Upper lobe of left lung (tissue), 6 donors: ENCODE results near the gene TNFRSF21. TPM values are rescaled to one million over a fixed set of nuclear protein-coding genes. Genes with fewer than 3 reads are reported as not detected.
A peak's percentile ranks its signal among the peaks of the same experiment; 100 is the strongest.

ENCODE experiments used
- ATAC-seq, 2 donors: fragments of 200-7000 bp; cut with Tn5 transposase; one replicate each; pipeline ENCODE4 v1.9.1; 2022; ENCODE audit warnings: mild to moderate bottlenecking in 2 of 2, moderate library complexity in 2 of 2; ENCODE audit not compliant: low FRiP score in 2 of 2
- DNase-seq, 2 donors: peaks; one replicate each; pipeline ENCODE4 v3.0.0-alpha.2; 2019 to 2020
- H3K27ac ChIP-seq, 4 donors: fragments of 200-600 bp; sonication (generic); one replicate each; pipeline ENCODE4 v1.5.1; 2016 to 2019
- H3K27me3 ChIP-seq, 4 donors: fragments of 200-600 bp; sonication (generic); one replicate each; pipeline ENCODE4 v1.5.1; 2017 to 2019
- H3K36me3 ChIP-seq, 4 donors: fragments of 200-600 bp; sonication (generic); one replicate each; pipeline ENCODE4 v1.5.1; 2016 to 2019
- H3K4me1 ChIP-seq, 4 donors: fragments of 200-600 bp; sonication (generic); one replicate each; pipeline ENCODE4 v1.5.1; 2018 to 2019
- H3K4me3 ChIP-seq, 4 donors: fragments of 200-600 bp; sonication (generic); one replicate each; pipeline ENCODE4 v1.5.1; 2017 to 2019; ENCODE audit warnings: mild to moderate bottlenecking in 2 of 4, moderate library complexity in 1 of 4
- H3K9me3 ChIP-seq, 4 donors: fragments of 200-600 bp; sonication (generic); one replicate each; pipeline ENCODE4 v1.5.1; 2018 to 2019
- CTCF ChIP-seq, 6 experiments: fragments of 450-650 bp in 4 of 6; fragments of 200-600 bp in 2 of 6; sonication (generic) in 2 of 6; IDR thresholded peaks; one replicate each; pipeline ENCODE4 v1.5.1; 2016 to 2019; ENCODE audit warnings: antibody characterized with exemption in 6 of 6
- EP300 ChIP-seq, 4 donors: sonication (generic); formaldehyde crosslinking; IDR thresholded peaks; one replicate each; pipeline ENCODE4 v1.5.1; 2017; ENCODE audit warnings: antibody characterized with exemption in 4 of 4, control low read depth in 2 of 4
- POLR2A ChIP-seq, 4 donors: fragments of 450-650 bp; IDR thresholded peaks; one replicate each; pipeline ENCODE4 v1.5.1; 2016 to 2017; ENCODE audit warnings: antibody characterized with exemption in 4 of 4, mild to moderate bottlenecking in 2 of 4
- POLR2AphosphoS5 ChIP-seq, 2 donors: sonication (generic); formaldehyde crosslinking; IDR thresholded peaks; one replicate each; pipeline ENCODE4 v1.5.1; 2017; ENCODE audit warnings: antibody characterized with exemption in 2 of 2
- WGBS, 2 donors: methylation state at CpG; one replicate each; pipeline ENCODE4 v1.1.5; 2017 to 2018; 5-methylcytosine and 5-hydroxymethylcytosine counted together
- total RNA-seq, 6 donors: library from RNA; depleted of rRNA in 4 of 6; stranded (reverse); fragments of >200 nt in 4 of 6; gene quantifications; one replicate each; pipeline versions ENCODE4 v1.1.0 to v1.2.1, GENCODE V29; 2016 to 2021
- donor health status: DM: no; HTN: no; CAD: no; lungs with moderate emphysema.
- donor health status: DM: no; HTN: yes; CAD: no; lungs with severe emphysema.

Gene TNFRSF21
- total RNA-seq, 6 donors from 2014 or later = 11.7 to 56.1 (median 20.6) TPM

- 68 to 72% methylated on average over 5 of the region's 5 CpGs for WGBS, 2 donors
- Histone ChIP-seq H3K4me1 (no peaks in the 10 kb centered on the region), H3K27ac (no peak overlapping the region), H3K4me3 (no peak overlapping the region), H3K36me3 (no peaks in the 10 kb centered on the region), H3K27me3 (no peaks in the 10 kb centered on the region), H3K9me3 (no peaks in the 10 kb centered on the region)
- DNase-seq = no peak
- ATAC-seq = no peak
- no peak for TF ChIP-seq CTCF (IDR thresholded peaks at IDR 0.05)
- no peak for TF ChIP-seq POLR2A (IDR thresholded peaks at IDR 0.05)
- no peak for TF ChIP-seq EP300 (IDR thresholded peaks at IDR 0.05)
- TF ChIP-seq POLR2AphosphoS5 (IDR thresholded peaks at IDR 0.05) = no peak
Observed at GRCh38 chr6:47196113-47196512, 113.6 kb downstream of the TNFRSF21 start.

- ATAC-seq (no peak), DNase-seq (no peak)
- Histone ChIP-seq H3K9me3 (no peaks in the 10 kb centered on the region), H3K27ac (no peak overlapping the region), H3K4me3 (no peak overlapping the region), H3K27me3 (no peaks in the 10 kb centered on the region), H3K36me3 (no peaks in the 10 kb centered on the region), H3K4me1 (no peaks in the 10 kb centered on the region)
- TF ChIP-seq POLR2AphosphoS5 (IDR thresholded peaks at IDR 0.05) = no peak
- no peak for TF ChIP-seq EP300 (IDR thresholded peaks at IDR 0.05)
- no peak for TF ChIP-seq CTCF (IDR thresholded peaks at IDR 0.05)
- TF ChIP-seq POLR2A (IDR thresholded peaks at IDR 0.05) = no peak
- 65 to 68% methylated on average over 4 of the region's 4 CpGs for WGBS, 2 donors
Observed at GRCh38 chr6:47195011-47195650, 114.6 kb downstream of the TNFRSF21 start.

GRCh38 chr6:47188588-47189021 is 121.1 kb downstream of the TNFRSF21 start:
- no peaks in the 10 kb centered on the region for H3K36me3 ChIP-seq
- DNase-seq = no peak
- no peaks in the 10 kb centered on the region for H3K9me3 ChIP-seq
- ATAC-seq = peak; percentile 44 to 72
- no peak overlapping the region for H3K4me3 ChIP-seq
- WGBS, 2 donors = 83 to 88% methylated on average over 1 of the region's 1 CpG
- no peaks in the 10 kb centered on the region for H3K27me3 ChIP-seq
- no peak overlapping the region for H3K27ac ChIP-seq
- TF ChIP-seq CTCF (IDR thresholded peaks at IDR 0.05) (no peak), EP300 (IDR thresholded peaks at IDR 0.05) (no peak), POLR2AphosphoS5 (IDR thresholded peaks at IDR 0.05) (peak in 1 of 2 donors; percentile 30), POLR2A (IDR thresholded peaks at IDR 0.05) (no peak)
- H3K4me1 ChIP-seq = no peaks in the 10 kb centered on the region

GRCh38 chr6:47187893-47188587 is 121.7 kb downstream of the TNFRSF21 start:
- Histone ChIP-seq H3K27ac (no peak overlapping the region), H3K4me1 (no peaks in the 10 kb centered on the region), H3K4me3 (no peak overlapping the region), H3K36me3 (no peaks in the 10 kb centered on the region), H3K9me3 (no peaks in the 10 kb centered on the region), H3K27me3 (no peaks in the 10 kb centered on the region)
- DNase-seq (no peak), ATAC-seq (no peak)
- WGBS, 2 donors = 94% methylated on average over 5 of the region's 5 CpGs
- no peak for TF ChIP-seq POLR2A (IDR thresholded peaks at IDR 0.05)

GRCh38 chr6:47187113-47187512 is 122.6 kb downstream of the TNFRSF21 start:
- WGBS, 2 donors = 96% methylated on average over 1 of the region's 1 CpG
- DNase-seq (no peak), ATAC-seq (no peak)
- Histone ChIP-seq H3K27ac (no peak overlapping the region), H3K36me3 (no peaks in the 10 kb centered on the region), H3K9me3 (no peaks in the 10 kb centered on the region), H3K4me3 (no peak overlapping the region), H3K4me1 (no peaks in the 10 kb centered on the region), H3K27me3 (no peaks in the 10 kb centered on the region)
- TF ChIP-seq POLR2AphosphoS5 (IDR thresholded peaks at IDR 0.05) (no peak), POLR2A (IDR thresholded peaks at IDR 0.05) (no peak), CTCF (IDR thresholded peaks at IDR 0.05) (no peak), EP300 (IDR thresholded peaks at IDR 0.05) (no peak)
